Endometrium (tissue), 2 donors: ENCODE results near the gene ALDH3A1.

Experiments
- FAIRE-seq: peaks from 2 replicates; lab custom pipeline; 2012; peaks lifted over from hg19 to GRCh38; lab: Jason Lieb, UNC
- donor health status: control.
- donor health status: control.

The ALDH3A1 gene

GRCh38 chr17:19718613-19719354, 29.3 kb downstream of the ALDH3A1 start:
- no peak for FAIRE-seq

GRCh38 chr17:19718041-19718612, 30.0 kb downstream of the ALDH3A1 start:
- FAIRE-seq, result no peak

- FAIRE-seq, result no peak
These were observed 30.6 kb downstream of the ALDH3A1 start for GRCh38 chr17:19717411-19717908.

GRCh38 chr17:19717031-19717360, 31.1 kb downstream of the ALDH3A1 start:
- FAIRE-seq, result no peak

- FAIRE-seq, result no peak
These were observed 31.7 kb downstream of the ALDH3A1 start, which contains the start of gene SLC47A2 for GRCh38 chr17:19716108-19717030. TSS of gene SLC47A2 (minus strand) at chr17:19716584. CDS start at chr17:19716555, 29 bp downstream.

GRCh38 chr17:19714542-19715411, 33.3 kb downstream of the ALDH3A1 start:
- FAIRE-seq, result no peak

GRCh38 chr17:19713901-19714361, 34.2 kb downstream of the ALDH3A1 start:
- no peak for FAIRE-seq

- no peak for FAIRE-seq
These were observed 34.6 kb downstream of the ALDH3A1 start for GRCh38 chr17:19713462-19713861.

GRCh38 chr17:19712436-19713004, 35.6 kb downstream of the ALDH3A1 start:
- FAIRE-seq, result no peak

GRCh38 chr17:19709841-19710240, 38.3 kb downstream of the ALDH3A1 start:
- FAIRE-seq, result no peak

- FAIRE-seq, result no peak
These were observed 39.5 kb downstream of the ALDH3A1 start for GRCh38 chr17:19708431-19709175.

GRCh38 chr17:19707728-19708221, 40.3 kb downstream of the ALDH3A1 start:
- FAIRE-seq, result no peak

- no peak for FAIRE-seq
These were observed 41.0 kb downstream of the ALDH3A1 start for GRCh38 chr17:19706791-19707727.

- no peak for FAIRE-seq
These were observed 42.0 kb downstream of the ALDH3A1 start for GRCh38 chr17:19705771-19706770.

GRCh38 chr17:19705201-19705600, 42.9 kb downstream of the ALDH3A1 start:
- FAIRE-seq, result no peak

- no peak for FAIRE-seq
These were observed 44.1 kb downstream of the ALDH3A1 start for GRCh38 chr17:19703828-19704613.
